Stomach (tissue), 9 donors: ENCODE measurements around the gene ZNF593OS. TPM values are rescaled to one million over a fixed set of nuclear protein-coding genes. Genes with fewer than 3 reads are reported as not detected.

Experiments
- DNase-seq, 2 donors: peaks; one replicate each; pipeline versions ENCODE4 v3.0.0 to v3.0.0-alpha.2; 2013 to 2019
- H3K27ac ChIP-seq, 5 donors: fragments of 200-600 bp in 4 of 5; sonication (generic) in 4 of 5; one replicate each; pipeline ENCODE4 v1.5.1; 2013 to 2019; ENCODE audit warnings: mild to moderate bottlenecking in 1 of 5, moderate library complexity in 1 of 5
- H3K27me3 ChIP-seq, 3 donors: fragments of 200-600 bp; sonication (generic); one replicate each; pipeline ENCODE4 v1.5.1; 2017 to 2019; ENCODE audit warnings: mixed run types in 1 of 3
- H3K36me3 ChIP-seq, 4 donors: fragments of 200-600 bp; sonication (generic); 1 replicate in 3 of 4; 2 replicates in 1 of 4; pipeline ENCODE4 v1.5.1; 2016 to 2019
- H3K4me1 ChIP-seq, 4 donors: fragments of 200-600 bp; sonication (generic); one replicate each; pipeline ENCODE4 v1.5.1; 2016 to 2019
- H3K4me3 ChIP-seq, 4 donors: fragments of 200-600 bp; sonication (generic) in 3 of 4; one replicate each; pipeline ENCODE4 v1.5.1; 2016 to 2019; ENCODE audit warnings: mild to moderate bottlenecking in 1 of 4
- H3K9me3 ChIP-seq, 4 donors: fragments of 200-600 bp; sonication (generic); one replicate each; pipeline ENCODE4 v1.5.1; 2016 to 2019
- CTCF ChIP-seq, 7 experiments: fragments of 450-650 bp in 4 of 7; fragments of 200-600 bp in 3 of 7; sonication (generic) in 3 of 7; IDR thresholded peaks; one replicate each; pipeline ENCODE4 v1.5.1; 2016 to 2019; ENCODE audit warnings: antibody characterized with exemption in 7 of 7, control low read depth in 2 of 7, mild to moderate bottlenecking in 1 of 7
- EP300 ChIP-seq: sonication (generic); formaldehyde crosslinking; IDR thresholded peaks from one replicate; pipeline ENCODE4 v1.6.1; 2017; ENCODE audit warnings: antibody characterized with exemption
- POLR2A ChIP-seq, 4 donors: fragments of 450-650 bp; IDR thresholded peaks; one replicate each; pipeline ENCODE4 v1.6.1; 2016; ENCODE audit warnings: antibody characterized with exemption in 4 of 4, control low read depth in 2 of 4, mild to moderate bottlenecking in 1 of 4, moderate library complexity in 1 of 4
- POLR2AphosphoS5 ChIP-seq, 3 donors: sonication (generic); formaldehyde crosslinking; IDR thresholded peaks; one replicate each; pipeline ENCODE4 v1.6.1; 2016; ENCODE audit warnings: antibody characterized with exemption in 3 of 3
- WGBS, 5 donors: extraction: QIAGEN DNeasy Blood & Tissue Kit in 3 of 5; methylation state at CpG; one replicate each; pipeline versions ENCODE4 v1.1.5 to v1.1.7; 2013 to 2018; 5-methylcytosine and 5-hydroxymethylcytosine counted together
- intact Hi-C: fragments of 100-400 bp; cut with DNase I; formaldehyde crosslinking; loops from one replicate; pipeline ENCODE4 v1.15.1; 2023; ENCODE audit warnings: low total_unique reads
- polyA plus RNA-seq, 3 donors: library from polyadenylated mRNA; stranded (reverse); fragments of 200-250 nt; gene quantifications; one replicate each; pipeline ENCODE4 v1.2.3, GENCODE V29; 2013
- total RNA-seq, 5 donors: library from RNA; depleted of rRNA; stranded (reverse); fragments of >200 nt; gene quantifications; one replicate each; pipeline versions ENCODE4 v1.1.0 to v1.2.3, GENCODE V29; 2014 to 2016
- donor health status: healthy with polysubstance abuse.
- donor health status: Bipolar disorder and iron deficiency.
- donor health status: healthy.

ZNF593OS gene
- total and polyA plus RNA-seq, 8 donors: 0.30 to 0.76 TPM; not detected in 6

- intact Hi-C loops: no loop called here
- peak within 1 kb of the TSS in 4 of 5 donors; percentile 34 to 49 (median 42) for H3K27ac ChIP-seq
- TF ChIP-seq CTCF (IDR thresholded peaks at IDR 0.05): no peak
- no peak for TF ChIP-seq POLR2A (IDR thresholded peaks at IDR 0.05)
- TF ChIP-seq POLR2AphosphoS5 (IDR thresholded peaks at IDR 0.05): peak in 1 of 3 donors; percentile 6
- no peak for TF ChIP-seq EP300
- H3K4me3 ChIP-seq: peak within 1 kb of the TSS; percentile 18 to 66 (median 38)
- peak in 1 of 2 donors; percentile 20 for DNase-seq
- peaks cover 14 to 31% (median 25%) of the 10 kb centered on the region in 4 donors for H3K4me1 ChIP-seq
- H3K27me3 ChIP-seq: peaks cover 0 to 82% (median 36%) of the 10 kb centered on the region in 3 donors
- H3K9me3 ChIP-seq: no peaks in the 10 kb centered on the region
- 52 to 63% (median 56%) methylated on average over 6 of the region's 6 CpGs for WGBS, 5 donors
- no peaks in the 10 kb centered on the region for H3K36me3 ChIP-seq
These were observed 12.5 kb downstream of the ZNF593OS start, which contains the start of gene FAM110D for GRCh38 chr1:26158908-26159742. Gene FAM110D (plus strand): TSS chr1:26159079. CDS start chr1:26161292, 2,213 bp downstream.

- Histone ChIP-seq H3K27ac (peak overlapping the region in 4 of 5 donors; percentile 28 to 49 (median 36)), H3K36me3 (no peaks in the 10 kb centered on the region), H3K27me3 (peaks cover 0 to 85% (median 36%) of the 10 kb centered on the region in 3 donors), H3K9me3 (no peaks in the 10 kb centered on the region), H3K4me1 (peaks cover 9 to 24% (median 19%) of the 10 kb centered on the region in 4 donors), H3K4me3 (peak overlapping the region in 1 of 4 donors; percentile 66)
- DNase-seq: no peak
- WGBS, 5 donors: 84 to 93% (median 91%) methylated on average over 4 to 5 of the region's 5 CpGs
- TF ChIP-seq POLR2AphosphoS5 (IDR thresholded peaks at IDR 0.05): no peak
- TF ChIP-seq POLR2A (IDR thresholded peaks at IDR 0.05): no peak
- intact Hi-C loops: no loop called here
These were observed 13.2 kb downstream of the ZNF593OS start for GRCh38 chr1:26158271-26158907.

- peak overlapping the region; percentile 7 to 61 (median 50) for H3K27ac ChIP-seq
- intact Hi-C loops: no loop called here
- H3K4me3 ChIP-seq: peak overlapping the region in 2 of 4 donors; percentile 6 to 11
- peak in 1 of 2 donors; percentile 55 for DNase-seq
- peaks cover 0 to 69% (median 33%) of the 10 kb centered on the region in 3 donors for H3K27me3 ChIP-seq
- peaks cover 4 to 13% (median 9%) of the 10 kb centered on the region in 4 donors for H3K4me1 ChIP-seq
- H3K36me3 ChIP-seq: no peaks in the 10 kb centered on the region
- no peak for TF ChIP-seq EP300
- TF ChIP-seq CTCF (IDR thresholded peaks at IDR 0.05): no peak
- no peak for TF ChIP-seq POLR2A (IDR thresholded peaks at IDR 0.05)
- TF ChIP-seq POLR2AphosphoS5 (IDR thresholded peaks at IDR 0.05): no peak
- WGBS, 5 donors: 18 to 52% (median 34%) methylated on average over 7 to 12 of the region's 12 CpGs
- H3K9me3 ChIP-seq: no peaks in the 10 kb centered on the region
These were observed 15.2 kb downstream of the ZNF593OS start for GRCh38 chr1:26156285-26157038.

GRCh38 chr1:26155370-26156284 lies 16.0 kb downstream of the ZNF593OS start:
- H3K36me3 ChIP-seq: no peaks in the 10 kb centered on the region
- H3K4me1 ChIP-seq: peaks cover 0 to 5% (median under 1%) of the 10 kb centered on the region in 4 donors
- H3K9me3 ChIP-seq: no peaks in the 10 kb centered on the region
- TF ChIP-seq CTCF (IDR thresholded peaks at IDR 0.05) (no peak), POLR2AphosphoS5 (IDR thresholded peaks at IDR 0.05) (peak in 2 of 3 donors; percentile 17 to 34), EP300 (peak; percentile 44), POLR2A (IDR thresholded peaks at IDR 0.05) (no peak)
- WGBS, 5 donors: 59 to 74% (median 67%) methylated on average over 18 to 21 of the region's 21 CpGs
- peak overlapping the region in 4 of 5 donors; percentile 41 to 61 (median 52) for H3K27ac ChIP-seq
- no peak for DNase-seq
- H3K4me3 ChIP-seq: peak overlapping the region in 1 of 4 donors; percentile 11
- intact Hi-C loops: no loop called here
- H3K27me3 ChIP-seq: peaks cover 0 to 64% (median 25%) of the 10 kb centered on the region in 3 donors
